Measurements from ENCODE around the gene SNIP1. TPM values are rescaled to one million over a fixed set of nuclear protein-coding genes. Genes with fewer than 3 reads are reported as not detected.

Gene SNIP1
- total RNA-seq, 1 experiment from 2014 or later, result 21.0 TPM

DNA sequence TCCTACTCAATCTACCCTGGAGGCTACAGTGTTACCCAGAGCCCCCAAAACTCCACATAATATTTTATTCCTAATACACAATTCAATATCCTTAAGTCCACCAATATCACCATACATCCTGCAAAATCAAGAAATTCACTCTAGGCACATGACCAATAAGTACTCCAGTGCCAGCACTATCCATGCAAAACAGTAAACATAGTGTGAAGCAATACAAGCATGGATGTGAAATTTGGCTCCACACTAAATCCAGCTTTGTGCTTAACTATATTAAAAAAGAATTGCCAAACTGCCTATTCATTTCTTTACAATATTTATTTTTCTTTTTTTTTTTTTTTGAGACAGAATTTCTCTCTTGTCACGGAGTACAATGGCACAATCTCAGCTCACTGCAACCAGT is 36.5 kb downstream of the SNIP1 start:
- Mint-ChIP-seq H3K4me3 (ENCODE audit: low read depth, unreplicated experiment) (no peak overlapping the region), H3K9me3 (ENCODE audit: low read depth, unreplicated experiment) (no peaks in the 10 kb centered on the region), H3K27me3 (ENCODE audit: unreplicated experiment) (no peaks in the 10 kb centered on the region), H3K4me1 (ENCODE audit: low read depth, unreplicated experiment) (peaks cover 22% of the 10 kb centered on the region), H3K36me3 (ENCODE audit: insufficient read depth, unreplicated experiment) (peaks cover 28% of the 10 kb centered on the region), H3K27ac (ENCODE audit: unreplicated experiment) (no peak overlapping the region)
- BruUV-seq (replicated peaks), result no TSS peak
- CTCF ChIA-PET, result interaction anchor here (0.6 kb wide), 1 partner anchor 1652 kb away, joined by 4 read pairs; no protein-coding TSS in a partner anchor
- no peak for DNase-seq
- TF ChIP-seq, protein P1, sequence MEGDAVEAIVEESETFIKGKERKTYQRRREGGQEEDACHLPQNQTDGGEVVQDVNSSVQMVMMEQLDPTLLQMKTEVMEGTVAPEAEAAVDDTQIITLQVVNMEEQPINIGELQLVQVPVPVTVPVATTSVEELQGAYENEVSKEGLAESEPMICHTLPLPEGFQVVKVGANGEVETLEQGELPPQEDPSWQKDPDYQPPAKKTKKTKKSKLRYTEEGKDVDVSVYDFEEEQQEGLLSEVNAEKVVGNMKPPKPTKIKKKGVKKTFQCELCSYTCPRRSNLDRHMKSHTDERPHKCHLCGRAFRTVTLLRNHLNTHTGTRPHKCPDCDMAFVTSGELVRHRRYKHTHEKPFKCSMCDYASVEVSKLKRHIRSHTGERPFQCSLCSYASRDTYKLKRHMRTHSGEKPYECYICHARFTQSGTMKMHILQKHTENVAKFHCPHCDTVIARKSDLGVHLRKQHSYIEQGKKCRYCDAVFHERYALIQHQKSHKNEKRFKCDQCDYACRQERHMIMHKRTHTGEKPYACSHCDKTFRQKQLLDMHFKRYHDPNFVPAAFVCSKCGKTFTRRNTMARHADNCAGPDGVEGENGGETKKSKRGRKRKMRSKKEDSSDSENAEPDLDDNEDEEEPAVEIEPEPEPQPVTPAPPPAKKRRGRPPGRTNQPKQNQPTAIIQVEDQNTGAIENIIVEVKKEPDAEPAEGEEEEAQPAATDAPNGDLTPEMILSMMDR (IDR thresholded peaks at IDR 0.05; ENCODE audit: unreplicated experiment), result no peak
- intact Hi-C loops (cut with micrococcal nuclease; ENCODE audit: unreplicated experiment), result no loop called here

DNA sequence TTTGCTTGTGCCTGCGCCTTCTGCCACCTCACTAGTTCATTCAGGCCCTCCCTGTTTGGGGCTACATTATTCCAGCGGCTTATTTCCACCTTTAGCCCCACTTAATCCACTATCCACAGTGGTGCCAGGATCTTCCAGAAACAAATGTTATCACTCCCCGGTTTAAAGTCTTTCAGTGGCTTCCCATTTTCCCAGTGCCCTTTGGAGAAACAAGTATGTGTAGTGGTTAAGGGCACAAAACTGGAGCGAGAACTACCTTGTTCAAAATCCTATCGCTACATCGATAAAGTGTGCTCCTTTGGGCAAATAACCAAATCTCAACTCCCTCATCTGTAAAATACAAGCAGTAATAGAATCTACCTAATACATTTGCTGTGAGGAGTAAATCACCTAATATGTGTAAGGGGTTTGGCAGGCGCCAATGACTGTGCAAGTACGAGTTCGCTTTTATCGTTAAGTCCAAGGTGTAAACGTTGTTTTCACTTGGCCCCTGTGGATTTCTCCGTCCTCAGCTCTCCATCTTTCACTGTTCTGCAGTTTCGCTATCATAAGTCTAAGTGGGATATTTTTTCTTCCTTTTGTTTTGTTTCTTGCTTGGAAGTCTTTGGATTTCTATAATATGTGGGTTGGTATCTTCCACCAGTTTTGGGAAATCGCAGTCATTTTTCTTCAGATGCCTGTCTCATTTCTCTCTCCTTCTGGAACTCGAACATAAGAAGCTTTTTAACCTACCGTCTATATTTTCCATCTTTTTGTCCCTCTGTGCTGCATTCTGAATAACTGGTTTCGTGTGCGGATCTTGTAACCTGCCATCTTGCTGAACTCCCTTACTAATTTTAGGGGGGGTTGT is 38.7 kb downstream of the SNIP1 start:
- TF ChIP-seq, protein P1 (IDR thresholded peaks at IDR 0.05; ENCODE audit: unreplicated experiment), result no peak
- H3K27ac Mint-ChIP-seq (ENCODE audit: unreplicated experiment), result peak overlapping the region; percentile 66
- H3K4me1 Mint-ChIP-seq (ENCODE audit: low read depth, unreplicated experiment), result peaks cover 22% of the 10 kb centered on the region
- H3K4me3 Mint-ChIP-seq (ENCODE audit: low read depth, unreplicated experiment), result peak overlapping the region; percentile 71
- H3K36me3 Mint-ChIP-seq (ENCODE audit: insufficient read depth, unreplicated experiment), result peaks cover 35% of the 10 kb centered on the region
- no peaks in the 10 kb centered on the region for H3K27me3 Mint-ChIP-seq (ENCODE audit: unreplicated experiment)
- no peak for DNase-seq
- CTCF ChIA-PET, result interaction anchor here (0.9 to 1.5 kb wide), 6 partner anchors 10 to 80 kb away, joined by 3 to 11 read pairs (median 5); partner anchors contain the start of gene GNL2
- H3K9me3 Mint-ChIP-seq (ENCODE audit: low read depth, unreplicated experiment), result no peaks in the 10 kb centered on the region
- TSS peak; percentile 99 for BruUV-seq (replicated peaks)
- intact Hi-C loops (cut with micrococcal nuclease; ENCODE audit: unreplicated experiment), result no loop called here

DNA sequence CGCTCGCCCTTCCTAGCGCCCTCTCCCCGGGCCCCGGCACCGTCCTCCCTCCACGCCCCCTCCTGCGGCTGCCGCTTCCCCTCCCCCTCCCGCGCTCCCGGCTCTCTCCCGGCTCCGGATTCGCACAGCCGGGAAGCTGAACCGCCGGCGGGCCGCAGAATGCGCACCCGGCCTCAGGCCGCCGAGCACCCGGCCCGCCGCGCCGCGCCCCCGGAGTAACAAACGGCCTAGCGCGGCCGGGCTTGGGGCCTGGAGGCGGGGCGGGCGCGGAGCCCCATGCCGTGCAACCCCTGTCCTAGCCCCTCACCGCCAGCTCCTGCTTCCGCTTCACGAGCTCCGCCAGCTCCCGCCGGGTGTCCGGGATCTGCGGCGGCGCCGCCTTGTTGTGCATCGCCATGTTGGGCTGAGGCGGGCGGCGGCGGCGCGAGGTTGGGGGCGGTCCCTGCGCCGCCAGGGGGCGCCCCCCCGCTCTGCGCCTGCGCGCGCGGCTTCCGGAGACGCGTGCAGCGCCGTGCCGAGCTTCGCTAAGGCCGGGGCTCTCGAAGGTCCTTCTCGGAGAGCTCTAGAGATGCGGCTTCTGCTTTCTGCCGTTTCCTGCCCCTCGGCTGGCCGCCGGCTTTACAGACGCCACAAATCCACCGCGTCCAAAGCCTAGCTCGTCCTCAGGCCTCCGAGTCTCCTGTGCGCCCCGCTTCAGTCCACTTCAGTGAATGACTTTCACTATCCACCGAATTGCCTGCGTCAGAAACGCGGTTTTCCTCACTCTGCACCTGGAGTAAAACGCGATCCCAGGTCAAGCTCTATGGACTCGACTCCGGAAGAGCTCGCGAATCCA is 39.5 kb downstream of the SNIP1 start, which contains the start of gene MEAF6:
Gene MEAF6 (minus strand): TSS at position 417 of the 835 bp plus-strand sequence. CDS start 20 bp downstream, at position 397.
- peaks cover 40% of the 10 kb centered on the region for H3K36me3 Mint-ChIP-seq (ENCODE audit: insufficient read depth, unreplicated experiment)
- intact Hi-C loops (cut with micrococcal nuclease; ENCODE audit: unreplicated experiment), result no loop called here
- CTCF ChIA-PET, result interaction anchor here (0.6 to 1.5 kb wide), 11 partner anchors 9 to 176 kb away, joined by 3 to 11 read pairs (median 4); partner anchors contain the start of gene GNL2
- DNase-seq, result peak; percentile 89
- H3K27me3 Mint-ChIP-seq (ENCODE audit: unreplicated experiment), result no peaks in the 10 kb centered on the region
- H3K27ac Mint-ChIP-seq (ENCODE audit: unreplicated experiment), result peak within 1 kb of the TSS; percentile 66
- peaks cover 22% of the 10 kb centered on the region for H3K4me1 Mint-ChIP-seq (ENCODE audit: low read depth, unreplicated experiment)
- no TSS peak for BruUV-seq (replicated peaks)
- TF ChIP-seq, protein P1 (IDR thresholded peaks at IDR 0.05; ENCODE audit: unreplicated experiment), result peak; percentile 93
- peak within 1 kb of the TSS; percentile 71 for H3K4me3 Mint-ChIP-seq (ENCODE audit: low read depth, unreplicated experiment)
- H3K9me3 Mint-ChIP-seq (ENCODE audit: low read depth, unreplicated experiment), result no peaks in the 10 kb centered on the region

DNA sequence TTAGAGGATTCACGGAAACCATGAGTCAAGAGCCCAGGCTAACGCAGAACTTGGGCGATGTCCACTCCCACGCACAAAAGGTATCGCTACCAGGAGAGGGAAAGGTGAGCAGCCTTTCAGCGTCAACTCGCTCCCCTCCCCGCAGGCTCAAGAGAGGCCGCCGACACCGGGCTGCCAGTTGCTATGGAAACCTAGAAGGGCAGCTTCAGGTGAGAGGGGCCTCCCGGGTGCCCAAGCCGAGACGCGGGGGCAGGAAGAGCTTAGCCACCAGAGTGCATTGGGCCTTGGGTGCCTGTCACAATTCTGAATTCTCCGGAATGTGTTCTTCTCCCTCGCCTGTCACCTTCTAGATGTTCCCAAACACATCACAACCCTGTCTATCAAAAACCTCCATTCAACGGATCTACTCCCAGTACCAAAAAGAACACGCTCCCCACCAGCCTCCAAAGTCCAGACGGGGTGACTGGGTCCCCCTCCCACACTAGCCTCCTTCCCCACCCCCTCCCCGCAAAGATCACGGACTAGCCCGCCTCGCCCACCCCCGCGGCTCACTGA is 40.2 kb downstream of the SNIP1 start:
- Mint-ChIP-seq H3K9me3 (ENCODE audit: low read depth, unreplicated experiment) (no peaks in the 10 kb centered on the region), H3K4me3 (ENCODE audit: low read depth, unreplicated experiment) (peak overlapping the region; percentile 71), H3K4me1 (ENCODE audit: low read depth, unreplicated experiment) (peaks cover 22% of the 10 kb centered on the region), H3K27me3 (ENCODE audit: unreplicated experiment) (no peaks in the 10 kb centered on the region), H3K36me3 (ENCODE audit: insufficient read depth, unreplicated experiment) (peaks cover 47% of the 10 kb centered on the region), H3K27ac (ENCODE audit: unreplicated experiment) (peak overlapping the region; percentile 66)
- peak; percentile 50 for DNase-seq
- intact Hi-C loops (cut with micrococcal nuclease; ENCODE audit: unreplicated experiment), result no loop called here
- TF ChIP-seq, protein P1 (IDR thresholded peaks at IDR 0.05; ENCODE audit: unreplicated experiment), result no peak
- CTCF ChIA-PET, result interaction anchor here (0.6 to 1.5 kb wide), 8 partner anchors 13 to 177 kb away, joined by 3 to 11 read pairs (median 4); a partner anchor contains a TSS
- BruUV-seq (replicated peaks), result no TSS peak

All from Calu3 (cell line).